ENCODE data around the gene YPEL1.
"Not testable (repeated sequence)": the region's sequence is repeated elsewhere in the genome, so short reads cannot be mapped to it uniquely, and the experiment has no call there.

Gene YPEL1

GRCh38 chr22:21697880-21698279 is 37.7 kb downstream of the YPEL1 start:
- DNase-seq: no peak

- no peak for DNase-seq
Observed at GRCh38 chr22:21697021-21697771, 38.4 kb downstream of the YPEL1 start.

DNA sequence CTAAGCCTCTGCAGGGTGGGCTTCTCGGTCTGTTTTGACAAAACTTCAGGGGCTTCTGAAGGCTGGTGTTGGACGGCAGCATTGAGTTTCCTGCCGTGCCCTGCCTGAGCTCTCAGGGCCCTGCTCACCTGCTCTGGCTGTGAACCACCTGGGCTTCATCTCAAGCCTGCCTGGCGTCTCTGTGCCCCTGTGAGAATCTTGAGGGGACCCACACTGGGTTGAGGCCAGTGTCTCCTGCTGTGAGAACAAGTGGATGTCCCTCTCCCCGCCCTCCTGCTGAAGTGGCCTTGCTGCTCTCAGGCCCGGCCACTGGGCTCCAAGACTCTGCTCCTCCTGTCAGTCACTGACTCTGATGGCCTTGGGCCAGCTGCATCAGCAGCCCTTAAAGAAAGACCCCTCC is 39.5 kb downstream of the YPEL1 start:
- no peak for DNase-seq

- no peak for DNase-seq
Observed at GRCh38 chr22:21695430-21696085, 40.0 kb downstream of the YPEL1 start.

DNA sequence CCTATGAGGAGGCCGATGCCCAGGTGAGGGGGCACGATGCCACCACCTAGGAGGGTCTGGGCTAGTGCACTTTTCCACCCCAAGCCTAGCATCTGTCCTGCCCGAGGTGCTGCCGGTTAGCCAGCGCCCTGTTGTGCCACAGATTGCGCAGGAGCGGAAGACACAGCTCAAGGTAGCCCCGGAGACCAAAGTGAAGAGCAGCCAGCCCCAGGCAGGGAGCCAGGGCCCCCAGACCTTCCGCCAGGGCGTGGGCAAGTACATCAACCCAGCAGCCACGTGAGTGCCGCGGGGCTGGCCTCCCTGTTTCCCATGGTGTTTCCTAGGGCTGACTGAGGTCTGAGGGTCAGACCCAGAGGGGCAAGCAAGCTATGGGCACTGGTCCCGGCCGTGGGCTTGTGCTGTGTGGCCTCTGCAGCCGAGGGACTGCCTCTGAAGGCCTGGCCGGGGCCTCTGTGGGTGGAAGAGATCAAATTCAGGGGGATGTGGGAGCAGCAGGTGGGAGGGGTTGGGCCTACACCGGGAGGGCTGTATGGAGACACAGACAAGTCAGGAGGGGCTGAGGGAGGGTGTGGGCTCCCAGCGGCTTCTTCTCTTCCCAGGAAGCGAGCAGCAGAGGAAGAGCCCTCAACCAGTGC is 40.7 kb downstream of the YPEL1 start:
- no peak for DNase-seq

DNA sequence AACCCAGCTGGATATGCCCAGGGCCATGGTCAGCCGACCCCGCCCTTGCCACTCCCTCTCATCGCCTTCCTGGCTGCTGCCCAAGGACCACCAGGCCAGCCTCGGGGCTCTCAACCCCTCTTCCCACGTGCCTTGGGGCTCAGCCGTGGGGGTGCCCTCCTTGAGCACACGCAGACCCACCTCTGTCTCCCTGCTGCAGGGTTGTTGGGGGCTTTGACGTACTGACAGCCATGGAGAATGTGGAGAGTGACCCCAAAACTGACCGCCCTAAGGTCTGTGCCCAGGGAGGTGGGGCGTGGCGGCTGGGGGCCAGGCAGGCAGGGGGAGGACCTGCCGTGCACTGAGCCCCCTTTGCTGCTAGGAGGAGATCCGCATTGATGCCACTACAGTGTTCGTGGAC is 41.2 kb downstream of the YPEL1 start:
- DNase-seq: no peak

DNA sequence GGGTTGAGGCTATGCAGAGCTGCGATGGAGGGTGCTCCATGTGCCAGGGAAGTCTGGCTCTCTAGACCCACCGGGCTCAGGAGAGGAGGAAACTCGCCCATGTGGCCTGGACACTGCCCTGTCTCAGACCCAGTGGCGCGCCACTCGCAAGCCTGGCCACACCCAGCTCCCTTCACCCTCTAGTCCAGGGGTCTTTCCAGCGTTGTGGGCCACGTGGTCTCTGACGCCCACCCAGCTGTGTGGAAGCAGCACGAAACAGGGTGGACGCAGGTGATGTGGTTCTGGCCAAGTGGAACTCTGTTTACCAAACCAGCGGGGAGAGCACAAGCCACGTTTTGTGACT is 41.6 kb downstream of the YPEL1 start:
- no peak for DNase-seq

DNA sequence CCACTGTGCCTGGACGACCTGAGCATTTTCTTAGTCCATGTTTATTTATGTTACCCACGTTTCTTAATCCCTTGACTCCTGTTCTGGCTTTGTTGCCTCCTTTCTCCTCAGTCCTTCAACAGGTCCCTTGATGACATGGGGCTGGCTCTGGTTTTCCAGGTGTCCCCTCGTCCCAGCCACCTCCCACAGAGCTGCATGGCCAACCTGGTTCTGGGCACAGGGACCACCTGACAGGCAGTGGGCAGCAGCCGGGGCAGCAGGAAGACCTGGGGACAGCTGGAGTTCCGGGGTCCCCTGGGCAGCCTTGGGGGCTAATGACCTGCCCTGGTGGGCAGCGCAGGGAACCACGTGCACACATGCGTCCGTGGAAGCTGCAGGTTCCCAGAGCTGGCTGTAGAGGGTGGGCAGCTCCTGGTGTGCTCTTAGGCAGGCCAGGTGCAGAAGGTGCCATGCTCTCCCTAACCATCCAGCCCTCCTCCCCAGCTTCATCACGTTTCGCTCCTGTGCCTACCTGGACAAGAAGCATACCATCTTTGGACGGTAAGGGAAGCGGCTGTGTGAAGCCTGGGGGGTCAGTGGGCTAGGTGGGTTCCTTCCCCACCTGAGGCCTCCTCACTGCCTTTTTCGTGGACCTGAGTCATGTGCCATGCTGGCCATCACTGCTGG is 42.1 kb downstream of the YPEL1 start:
- no peak for DNase-seq

GRCh38 chr22:21692856-21693255 is 42.7 kb downstream of the YPEL1 start:
- DNase-seq: not testable (repeated sequence)

- no peak for DNase-seq
Observed at GRCh38 chr22:21691816-21692215, 43.8 kb downstream of the YPEL1 start.

GRCh38 chr22:21690401-21690801 is 45.2 kb downstream of the YPEL1 start:
- no peak for DNase-seq

DNA sequence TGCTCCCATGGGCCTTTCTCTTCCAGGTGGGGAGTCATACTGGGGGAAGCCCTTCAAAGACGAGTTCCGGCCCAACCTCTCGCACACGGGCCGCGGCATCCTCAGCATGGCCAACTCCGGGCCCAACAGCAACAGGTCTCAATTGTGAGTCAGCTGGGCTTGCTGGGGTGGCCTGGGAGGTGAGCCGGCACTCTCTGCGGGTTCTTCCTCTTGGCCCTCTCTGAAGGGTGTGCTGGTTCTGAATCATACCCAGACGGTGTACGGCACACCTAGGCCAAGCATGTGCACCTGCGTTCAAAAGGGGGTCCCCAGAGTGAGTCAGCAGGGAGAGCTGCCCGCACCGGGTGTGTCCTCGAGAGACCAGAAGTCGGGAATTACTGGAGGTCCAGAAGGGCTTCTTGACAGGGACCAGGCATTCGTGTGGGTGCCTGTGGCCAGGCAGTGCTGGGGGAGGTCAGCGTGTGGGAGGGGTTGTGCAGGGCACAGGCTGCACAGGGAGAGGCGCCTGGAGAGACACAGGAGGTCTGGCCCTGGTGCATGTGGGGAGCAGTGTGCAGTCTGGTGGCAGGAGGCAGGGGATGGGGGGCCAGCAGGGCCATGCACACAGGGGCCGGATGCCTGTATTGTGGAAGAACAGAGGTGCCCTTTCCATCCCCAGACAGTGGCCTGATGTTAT is 46.8 kb downstream of the YPEL1 start:
- DNase-seq: no peak

DNA sequence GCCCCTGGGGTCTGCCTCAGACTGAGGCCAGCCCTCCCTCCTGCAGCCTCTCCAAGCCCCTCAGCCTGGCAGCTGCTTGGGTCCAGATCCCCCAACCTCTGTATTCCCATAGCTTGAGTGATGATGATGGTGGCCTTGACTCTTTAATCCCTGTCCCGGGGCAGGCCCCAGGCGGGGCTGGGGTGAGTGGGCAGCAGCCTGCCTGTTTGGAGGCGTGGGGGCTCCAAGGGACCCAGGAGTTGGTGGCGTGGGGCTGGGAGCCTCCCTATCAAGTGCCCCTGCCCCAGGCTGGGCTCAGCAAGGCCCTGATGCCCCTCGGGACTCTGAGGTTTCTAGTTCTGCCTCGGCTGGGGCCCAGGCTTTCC is 47.3 kb downstream of the YPEL1 start:
- DNase-seq: no peak

GRCh38 chr22:21687685-21688259 is 47.8 kb downstream of the YPEL1 start:
- no peak for DNase-seq

DNA sequence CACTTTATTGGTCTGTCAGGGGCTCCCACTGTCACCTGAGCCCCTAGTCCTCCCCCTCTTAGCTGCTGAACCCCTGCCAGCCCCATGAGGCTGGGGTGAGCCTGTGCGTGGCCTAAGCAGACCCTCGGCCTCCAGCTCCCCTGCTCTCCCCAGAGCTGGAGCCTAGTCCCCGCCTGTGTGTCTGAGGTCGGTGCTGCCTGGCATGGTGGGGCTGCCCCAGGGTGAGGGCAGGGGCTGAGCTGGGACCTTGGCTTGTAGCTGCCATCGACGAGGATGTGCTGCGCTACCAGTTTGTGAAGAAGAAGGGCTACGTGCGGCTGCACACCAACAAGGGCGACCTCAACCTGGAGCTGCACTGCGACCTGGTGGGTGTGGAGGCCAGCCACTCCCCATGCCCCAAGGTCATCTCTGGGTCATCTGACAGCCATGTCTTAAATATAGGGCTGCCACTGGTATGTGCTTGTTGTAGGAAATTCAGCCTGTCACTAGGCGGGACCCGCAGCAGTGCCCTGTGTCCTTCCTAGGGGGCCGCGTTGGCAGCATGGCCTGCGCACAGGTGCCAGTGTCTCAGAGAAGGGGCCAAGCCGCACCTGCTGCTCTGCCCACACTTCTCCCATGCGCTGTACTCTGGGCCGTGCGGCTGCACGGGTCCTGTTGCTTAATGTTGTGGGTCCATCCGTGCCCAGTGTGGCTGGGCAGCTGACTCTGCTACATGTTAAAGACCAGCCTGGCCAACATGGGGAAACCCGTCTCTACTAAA is 48.8 kb downstream of the YPEL1 start:
- DNase-seq: no peak

DNA sequence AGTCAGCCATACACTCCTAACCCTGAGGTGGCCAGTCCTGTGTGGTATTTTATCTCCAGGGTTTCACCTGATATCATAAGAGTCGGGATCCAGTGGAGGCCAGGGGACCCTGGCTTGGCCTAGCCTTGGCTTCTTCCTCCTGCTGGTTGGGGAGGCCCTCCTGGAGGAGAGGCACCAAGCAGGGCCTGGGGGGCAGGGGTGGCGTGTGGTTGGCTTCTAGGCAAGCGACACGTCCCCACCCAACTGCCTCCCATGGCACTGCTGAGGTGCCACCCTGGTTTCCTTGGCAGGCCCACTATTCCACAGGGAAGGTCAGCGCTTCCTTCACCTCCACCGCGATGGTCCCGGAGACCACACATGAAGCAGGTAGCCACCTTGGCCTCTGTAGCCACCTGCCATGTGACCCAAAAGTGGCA is 49.4 kb downstream of the YPEL1 start:
- no peak for DNase-seq

DNA sequence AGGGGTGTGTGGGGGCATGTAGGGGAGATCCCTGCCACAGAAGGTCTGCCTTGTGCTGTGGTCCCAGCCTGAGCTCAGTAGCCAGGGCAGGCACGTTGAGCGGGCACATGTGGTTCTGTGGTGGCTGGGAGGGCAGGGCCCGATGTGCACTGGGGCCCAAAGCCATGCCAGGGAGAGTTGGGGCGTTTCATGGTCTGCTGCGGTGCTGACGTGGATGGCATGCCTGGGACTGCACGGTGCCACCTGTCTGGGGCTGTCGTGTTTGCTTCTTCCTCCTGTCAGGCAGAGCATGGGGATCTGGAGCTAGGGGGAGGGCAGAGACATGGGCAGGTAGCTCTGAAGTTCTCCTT is 50.5 kb downstream of the YPEL1 start:
- no peak for DNase-seq

DNA sequence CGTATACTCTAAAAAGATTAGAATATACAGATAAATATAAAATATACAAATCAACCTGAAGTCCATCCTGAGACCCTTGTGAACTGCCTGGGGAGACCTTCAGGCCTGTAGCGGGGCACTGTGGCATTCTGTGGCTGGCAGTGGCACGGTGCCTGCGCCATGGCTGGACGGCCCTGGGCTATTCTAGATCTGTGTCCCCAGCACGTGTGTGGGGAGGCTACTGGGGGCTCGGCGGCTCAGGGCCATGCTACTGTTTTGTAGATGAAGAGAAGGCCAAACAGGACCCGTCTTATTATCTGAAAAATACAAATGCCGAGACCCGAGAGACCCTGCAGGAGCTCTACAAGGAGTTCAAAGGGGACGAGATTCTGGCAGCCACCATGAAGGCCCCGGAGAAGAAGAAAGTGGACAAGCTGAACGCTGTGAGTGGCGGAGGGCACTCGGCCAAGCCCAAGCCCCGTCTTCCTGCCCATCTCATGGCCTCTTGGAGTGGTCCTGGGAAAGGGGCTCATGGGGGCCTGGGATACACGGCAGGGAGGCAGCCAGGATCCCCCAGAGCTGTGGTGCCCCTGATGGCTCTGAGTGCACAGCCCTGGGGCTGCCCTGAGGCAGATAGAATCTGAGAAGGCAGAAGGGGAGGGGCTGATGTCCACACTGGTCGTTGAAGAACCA is 51.0 kb downstream of the YPEL1 start:
- no peak for DNase-seq

GRCh38 chr22:21683401-21683811 is 52.2 kb downstream of the YPEL1 start:
- no peak for DNase-seq

GRCh38 chr22:21682385-21683175 is 53.0 kb downstream of the YPEL1 start:
- no peak for DNase-seq

Data from CD4-positive, alpha-beta T cell treated with Interleukin-21 for 1 hour (primary cell).